IMR-90 (cell line): ENCODE data around the gene CNTN3. TPM values are rescaled to one million over a fixed set of nuclear protein-coding genes. Genes with fewer than 3 reads are reported as not detected.
A peak's percentile ranks its signal among the peaks of the same experiment; 100 is the strongest.

ENCODE experiments used
- ATAC-seq: fragments of 200-7000 bp; cut with Tn5 transposase; 2 replicates; pipeline ENCODE4 v1.9.1; 2020; ENCODE audit warnings: low read depth, mild to moderate bottlenecking, moderate library complexity
- BruUV-seq: library from RNA; stranded (reverse); fragments of 400-500 nt; replicated peaks from 2 replicates; lab custom pipeline; 2021; lab: Mats Ljungman, UMichigan
- CTCF ChIA-PET: fragments of 300-600 bp; formaldehyde crosslinking; extraction: SDS; loops from one replicate; lab custom pipeline; 2021; ENCODE audit warnings: antibody characterized with exemption; lab: Yijun Ruan, JAX
- POLR2A ChIA-PET: fragments of 300-600 bp; sonication (Branson Sonifier 250); formaldehyde crosslinking; loops from one replicate; lab custom pipeline; 2022; ENCODE audit warnings: antibody characterized with exemption; ENCODE audit not compliant: unreplicated experiment; lab: Charles Lee
- DNase-seq: peaks from one replicate; pipeline ENCODE4 v3.0.0; 2013
- H2AFZ ChIP-seq: replicated peaks from 2 replicates; pipeline ENCODE3; 2013; ENCODE audit warnings: low read length, mild to moderate bottlenecking; ENCODE audit not compliant: poor library complexity
- H2AK5ac ChIP-seq: 2 replicates; pipeline ENCODE4 v1.6.1; 2013; ENCODE audit warnings: low read depth, low read length, inconsistent platforms
- H2AK9ac ChIP-seq: replicated peaks from 2 replicates; pipeline ENCODE3; 2013; ENCODE audit warnings: mild to moderate bottlenecking, low read depth, low read length, moderate library complexity; ENCODE audit not compliant: poor library complexity
- H2BK120ac ChIP-seq: 2 replicates; pipeline ENCODE4 v1.6.1; 2013; ENCODE audit warnings: low read depth, low read length, inconsistent platforms
- H2BK15ac ChIP-seq: 3 replicates; pipeline ENCODE4 v1.6.1; 2013; ENCODE audit warnings: low read depth, low read length, inconsistent platforms
- H2BK20ac ChIP-seq: 2 replicates; pipeline ENCODE4 v1.6.1; 2013; ENCODE audit warnings: low read depth, mild to moderate bottlenecking, inconsistent platforms, low read length, moderate library complexity
- H2BK5ac ChIP-seq: 2 replicates; pipeline ENCODE4 v1.6.1; 2013; ENCODE audit warnings: mild to moderate bottlenecking, low read depth, low read length, inconsistent platforms; ENCODE audit not compliant: poor library complexity, severe bottlenecking
- H3K14ac ChIP-seq: replicated peaks from 2 replicates; pipeline ENCODE4 v1.6.1; 2013; ENCODE audit warnings: low read depth, low read length, inconsistent platforms
- H3K18ac ChIP-seq: 2 replicates; pipeline ENCODE4 v1.6.1; 2013; ENCODE audit warnings: low read depth, low read length, control low read depth
- H3K23ac ChIP-seq: 2 replicates; pipeline ENCODE4 v1.6.1; 2013; ENCODE audit warnings: low read depth, low read length, inconsistent platforms
- H3K27ac ChIP-seq: 2 replicates; pipeline ENCODE4 v1.5.1; 2013; ENCODE audit warnings: mild to moderate bottlenecking, control low read depth, low read length; ENCODE audit not compliant: insufficient read depth
- H3K27me3 ChIP-seq: 2 replicates; pipeline ENCODE4 v1.6.1; 2013; ENCODE audit warnings: low read length; ENCODE audit not compliant: control insufficient read depth, insufficient read depth
- H3K36me3 ChIP-seq: 2 replicates; pipeline ENCODE4 v1.6.1; 2013; ENCODE audit warnings: low read length, mixed read lengths; ENCODE audit not compliant: control insufficient read depth, insufficient read depth
- H3K4ac ChIP-seq: 2 replicates; pipeline ENCODE4 v1.6.1; 2013; ENCODE audit warnings: low read depth, low read length, inconsistent platforms
- H3K4me1 ChIP-seq: 2 replicates; pipeline ENCODE4 v1.6.1; 2013; ENCODE audit warnings: low read length, mixed read lengths; ENCODE audit not compliant: control insufficient read depth, insufficient read depth
- H3K4me2 ChIP-seq: 2 replicates; pipeline ENCODE4 v1.6.1; 2013; ENCODE audit warnings: low read depth, mild to moderate bottlenecking, control low read depth, low read length, moderate library complexity
- H3K4me3 ChIP-seq: 2 replicates; pipeline ENCODE4 v1.5.1; 2013; ENCODE audit warnings: low read depth, mild to moderate bottlenecking, control low read depth, low read length, moderate library complexity; ENCODE audit not compliant: insufficient read depth
- H3K56ac ChIP-seq: 2 replicates; pipeline ENCODE4 v1.6.1; 2013; ENCODE audit warnings: low read length, inconsistent platforms; ENCODE audit not compliant: insufficient read depth; ENCODE audit errors: extremely low read depth
- H3K79me1 ChIP-seq, 2 experiments: 2 replicates each; pipeline ENCODE4 v1.6.1; 2013; ENCODE audit warnings: low read length in 2 of 2, inconsistent platforms in 1 of 2, low read depth in 1 of 2
- H3K9ac ChIP-seq: 2 replicates; pipeline ENCODE4 v1.6.1; 2013; ENCODE audit warnings: low read depth, low read length, control low read depth
- H3K9me1 ChIP-seq: 2 replicates; pipeline ENCODE4 v1.6.1; 2013; ENCODE audit warnings: low read length, inconsistent platforms; ENCODE audit not compliant: insufficient read depth
- H3K9me3 ChIP-seq: 2 replicates; pipeline ENCODE4 v1.6.1; 2013; ENCODE audit warnings: low read length; ENCODE audit not compliant: control insufficient read depth, insufficient read depth
- H4K20me1 ChIP-seq: 2 replicates; pipeline ENCODE4 v1.6.1; 2013; ENCODE audit warnings: low read length, inconsistent platforms; ENCODE audit not compliant: insufficient read depth
- H4K5ac ChIP-seq: 2 replicates; pipeline ENCODE4 v1.6.1; 2013; ENCODE audit warnings: mild to moderate bottlenecking, low read depth, low read length, control low read depth
- H4K8ac ChIP-seq, 2 experiments: 2 replicates each; pipeline ENCODE4 v1.6.1; 2013; ENCODE audit warnings: low read depth in 2 of 2, low read length in 2 of 2, control low read depth in 1 of 2, inconsistent platforms in 1 of 2
- H4K91ac ChIP-seq: 2 replicates; pipeline ENCODE4 v1.6.1; 2013; ENCODE audit warnings: low read depth, low read length, inconsistent platforms; ENCODE audit not compliant: insufficient read depth
- BHLHE40 ChIP-seq: fragments of 150-350 bp; IDR thresholded peaks from 2 replicates; pipeline ENCODE4 v1.6.1; 2016; ENCODE audit warnings: mild to moderate bottlenecking, low read depth, low read length
- CEBPB ChIP-seq: IDR thresholded peaks from 2 replicates; pipeline ENCODE4 v1.6.1; 2012; ENCODE audit warnings: low read depth, low read length, improper control_type of control experiment
- CHD1 ChIP-seq: IDR thresholded peaks from 2 replicates; pipeline ENCODE4 v1.6.1; 2012; ENCODE audit warnings: low read depth, low read length, improper control_type of control experiment
- CTCF ChIP-seq: conservative IDR thresholded peaks from 2 replicates; pipeline ENCODE4 v1.5.1; 2012; ENCODE audit warnings: mild to moderate bottlenecking, low read depth, low read length, improper control_type of control experiment
- ELK1 ChIP-seq: fragments of 150-350 bp; IDR thresholded peaks from 2 replicates; pipeline ENCODE4 v1.6.1; 2016; ENCODE audit warnings: low read depth, mild to moderate bottlenecking, low read length, moderate library complexity, borderline replicate concordance
- FOS ChIP-seq: fragments of 150-350 bp; IDR thresholded peaks from 2 replicates; pipeline ENCODE4 v1.6.1; 2016; ENCODE audit warnings: low read depth, low read length
- MAFK ChIP-seq: IDR thresholded peaks from 2 replicates; pipeline ENCODE4 v1.6.1; 2012; ENCODE audit warnings: low read depth, low read length, improper control_type of control experiment
- MAZ ChIP-seq: IDR thresholded peaks from 2 replicates; pipeline ENCODE4 v1.6.1; 2012; ENCODE audit warnings: low read depth, mild to moderate bottlenecking, low read length, improper control_type of control experiment, moderate library complexity, borderline replicate concordance
- MXI1 ChIP-seq: IDR thresholded peaks from 2 replicates; pipeline ENCODE4 v1.6.1; 2012; ENCODE audit warnings: low read depth, mild to moderate bottlenecking, low read length, moderate library complexity, borderline replicate concordance
- NFE2L2 ChIP-seq: fragments of 150-350 bp; IDR thresholded peaks from 2 replicates; pipeline ENCODE4 v1.6.1; 2016; ENCODE audit warnings: low read depth, mild to moderate bottlenecking, low read length
- POLR2A ChIP-seq: IDR thresholded peaks from 2 replicates; pipeline ENCODE4 v1.6.1; 2012; ENCODE audit warnings: mild to moderate bottlenecking, low read depth, low read length
- RAD21 ChIP-seq: IDR thresholded peaks from 2 replicates; pipeline ENCODE4 v1.6.1; 2012; ENCODE audit warnings: low read length, improper control_type of control experiment
- RCOR1 ChIP-seq: IDR thresholded peaks from 2 replicates; pipeline ENCODE4 v1.6.1; 2012; ENCODE audit warnings: mild to moderate bottlenecking, low read length, improper control_type of control experiment; ENCODE audit not compliant: insufficient replicate concordance
- RFX5 ChIP-seq: IDR thresholded peaks from 2 replicates; pipeline ENCODE4 v1.8.0; 2012; ENCODE audit warnings: low read depth, mild to moderate bottlenecking, low read length, moderate library complexity
- SMC3 ChIP-seq: fragments of 150-350 bp; IDR thresholded peaks from 2 replicates; pipeline ENCODE4 v1.6.1; 2016; ENCODE audit warnings: low read depth, mild to moderate bottlenecking, antibody characterized with exemption, low read length, moderate library complexity
- USF2 ChIP-seq: fragments of 150-350 bp; IDR thresholded peaks from 2 replicates; pipeline ENCODE4 v1.6.1; 2017; ENCODE audit warnings: mild to moderate bottlenecking, antibody characterized with exemption, low read length, low read depth
- WGBS, 2 experiments: methylation state at CpG; one replicate each; pipeline versions ENCODE4 v1.1.5 to v1.1.7; 2013; ENCODE audit warnings: missing lambda C conversion rate in 2 of 2; ENCODE audit not compliant: insufficient read length in 1 of 2; ENCODE audit errors: extremely low coverage in 2 of 2; 5-methylcytosine and 5-hydroxymethylcytosine counted together
- dilution Hi-C: fragments of 300-500 bp; cut with HindIII; formaldehyde crosslinking; loops from one replicate; pipeline ENCODE4 v1.14.3; 2018; ENCODE audit warnings: low sequenced_read_pairs; ENCODE audit not compliant: unreplicated experiment
- in situ Hi-C: fragments of 300-500 bp; cut with MboI; formaldehyde crosslinking; loops from 3 replicates; pipeline ENCODE4 v1.14.3; 2019; ENCODE audit warnings: low sequenced_read_pairs, inconsistent platforms, mixed read lengths
- intact Hi-C: fragments of 100-400 bp; cut with micrococcal nuclease; formaldehyde crosslinking; loops from 2 replicates; pipeline ENCODE4 v1.10.0; 2022
- polyA plus RNA-seq, 3 experiments: library from polyadenylated mRNA; depleted of rRNA; stranded (reverse); fragments of >200 nt; gene quantifications; 2 replicates each; pipeline ENCODE4 v1.2.3, GENCODE V29; 2012; ENCODE audit warnings: low replicate concordance in 1 of 3
- total RNA-seq: library from RNA; depleted of rRNA; stranded (reverse); fragments of >200 nt; gene quantifications from 2 replicates; pipeline ENCODE4 v1.2.3, GENCODE V29; 2012

CNTN3 gene
- total and polyA plus RNA-seq, 2 of the 4 experiments (the other 2 are of a cell fraction) = 3.5 to 3.6 TPM

- no peak overlapping the region for H2AFZ ChIP-seq
- H3K27me3 ChIP-seq = no peaks in the 10 kb centered on the region
- no peak overlapping the region for H3K14ac ChIP-seq
- no peak overlapping the region for H3K56ac ChIP-seq
- no peak overlapping the region for H3K4me3 ChIP-seq
- in situ Hi-C loops = no loop called here
- H3K36me3 ChIP-seq = no peaks in the 10 kb centered on the region
- WGBS, 2 experiments = 36% methylated on average over 2 of the region's 2 CpGs; no CpG with 5 or more reads in 1 of the 2 experiments
- H4K20me1 ChIP-seq = no peaks in the 10 kb centered on the region
- DNase-seq (no peak), ATAC-seq (0 out of 2 replicates have a peak, but pooled peaks have one; percentile 32)
- H2AK9ac ChIP-seq = no peak overlapping the region
- H3K9ac ChIP-seq = no peak overlapping the region
- POLR2A ChIA-PET = no interaction called here
- BruUV-seq = no TSS peak
- no peak overlapping the region for H2BK120ac ChIP-seq
- no peak overlapping the region for H2BK5ac ChIP-seq
- no peaks in the 10 kb centered on the region for H3K9me1 ChIP-seq
- H2BK20ac ChIP-seq = no peak overlapping the region
- intact Hi-C loops = no loop called here
- H3K4me1 ChIP-seq = peaks cover 6% of the 10 kb centered on the region
- no peak overlapping the region for H3K4me2 ChIP-seq
- CTCF ChIA-PET = interaction anchor here (0.7 to 1.1 kb wide), 3 partner anchors 9 to 90 kb away, joined by 3 read pairs; no protein-coding TSS in a partner anchor
- dilution Hi-C loops = no loop called here
- no peak overlapping the region for H3K23ac ChIP-seq
- H4K91ac ChIP-seq = no peak overlapping the region
- no peaks in the 10 kb centered on the region for H3K9me3 ChIP-seq
- H2BK15ac ChIP-seq = no peak overlapping the region
- no peak overlapping the region for H3K27ac ChIP-seq
- TF ChIP-seq RCOR1 = no peak
- TF ChIP-seq CTCF = no peak
- no peak for TF ChIP-seq CHD1
- no peak for TF ChIP-seq ELK1
- no peak for TF ChIP-seq CEBPB
- no peak for TF ChIP-seq NFE2L2
- TF ChIP-seq MAFK = no peak
- no peak for TF ChIP-seq SMC3
- TF ChIP-seq BHLHE40 = no peak
- TF ChIP-seq POLR2A = no peak
- TF ChIP-seq RFX5 = no peak
- TF ChIP-seq RAD21 = no peak
- TF ChIP-seq MXI1 = no peak
- no peak for TF ChIP-seq USF2
- no peak for TF ChIP-seq FOS
- no peak for TF ChIP-seq MAZ
- peaks cover 0 to 8% of the 10 kb centered on the region in 2 experiments; a peak in 2 of 4 replicates for H3K79me1 ChIP-seq
- no peak overlapping the region for H3K4ac ChIP-seq
- H2AK5ac ChIP-seq = no peak overlapping the region
- no peak overlapping the region for H4K8ac ChIP-seq
- no peak overlapping the region for H4K5ac ChIP-seq
- peak overlapping the region; percentile 20; the same call in 1 of the 2 replicates for H3K18ac ChIP-seq
These were observed 23.1 kb downstream of the CNTN3 start for GRCh38 chr3:74591342-74591741.
